ENCODE measurements around the gene SATB1.
A peak's percentile ranks its signal among the peaks of the same experiment; 100 is the strongest.

SATB1 gene

DNA sequence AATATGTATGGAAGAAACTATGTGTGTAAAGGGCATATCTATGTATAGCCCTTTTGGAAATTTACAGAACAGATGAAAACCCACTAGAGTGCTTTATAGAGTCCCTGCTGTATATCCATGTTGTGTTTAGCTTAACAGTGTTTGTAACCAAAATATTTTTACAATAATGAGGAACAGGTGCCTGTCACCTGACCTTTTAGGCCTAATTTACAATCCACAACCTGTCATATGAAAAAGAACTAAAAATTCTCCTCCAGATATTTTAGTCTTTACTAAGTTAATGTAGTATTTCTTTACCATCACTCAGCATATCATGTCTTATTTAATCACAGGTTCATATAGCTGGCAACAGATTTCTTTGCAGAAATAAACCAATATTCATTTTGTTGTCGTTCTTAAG lies 16.4 kb upstream of the SATB1 start:
- DNase-seq (no peak), ATAC-seq (no peak)
- H3K27me3 Mint-ChIP-seq = no peaks in the 10 kb centered on the region
- H3K36me3 Mint-ChIP-seq (ENCODE audit: low read depth) = peaks cover 62% of the 10 kb centered on the region
- H3K9me3 Mint-ChIP-seq = no peaks in the 10 kb centered on the region
- peaks cover 40% of the 10 kb centered on the region for H3K4me1 Mint-ChIP-seq
- peak overlapping the region; percentile 96 for H3K4me3 Mint-ChIP-seq
- peak overlapping the region; percentile 70 for H3K27ac Mint-ChIP-seq

- peak overlapping the region; percentile 96 for H3K4me3 Mint-ChIP-seq
- DNase-seq (no peak), ATAC-seq (no peak)
- H3K36me3 Mint-ChIP-seq (ENCODE audit: low read depth) = peaks cover 69% of the 10 kb centered on the region
- H3K27me3 Mint-ChIP-seq = no peaks in the 10 kb centered on the region
- peak overlapping the region; percentile 70 for H3K27ac Mint-ChIP-seq
- peaks cover 46% of the 10 kb centered on the region for H3K4me1 Mint-ChIP-seq
- no peaks in the 10 kb centered on the region for H3K9me3 Mint-ChIP-seq
These were observed 15.1 kb upstream of the SATB1 start for GRCh38 chr3:18440066-18440722.

- H3K4me1 Mint-ChIP-seq = peaks cover 51% of the 10 kb centered on the region
- ATAC-seq = no peak
- H3K9me3 Mint-ChIP-seq = no peaks in the 10 kb centered on the region
- peak overlapping the region; percentile 70 for H3K27ac Mint-ChIP-seq
- H3K4me3 Mint-ChIP-seq = peak overlapping the region; percentile 96
- DNase-seq = no peak
- peaks cover 76% of the 10 kb centered on the region for H3K36me3 Mint-ChIP-seq (ENCODE audit: low read depth)
- no peaks in the 10 kb centered on the region for H3K27me3 Mint-ChIP-seq
These were observed 14.1 kb upstream of the SATB1 start for GRCh38 chr3:18439281-18439680.

DNA sequence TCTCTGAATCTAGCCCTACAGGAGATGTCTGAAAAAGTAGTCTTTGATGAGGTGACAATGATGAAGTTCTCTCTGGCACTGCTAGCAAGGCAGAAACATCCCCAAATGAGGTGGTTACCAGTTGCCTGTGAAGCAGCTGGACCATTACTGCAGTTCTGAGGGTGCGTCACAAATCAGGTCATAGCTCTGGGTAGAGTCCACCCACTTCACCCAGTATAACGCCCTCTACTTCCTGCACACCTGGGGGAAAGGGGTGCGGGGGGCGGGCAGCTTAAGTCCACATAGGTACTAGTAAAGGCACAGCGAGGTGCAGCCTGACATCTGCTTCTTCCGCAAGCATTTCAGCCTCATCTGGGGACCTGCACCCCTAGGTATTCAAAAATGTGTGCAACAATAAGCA lies 13.4 kb upstream of the SATB1 start:
- ATAC-seq = peak; percentile 87
- Mint-ChIP-seq H3K27me3 (no peaks in the 10 kb centered on the region), H3K4me3 (peak overlapping the region; percentile 96), H3K9me3 (no peaks in the 10 kb centered on the region), H3K4me1 (peaks cover 51% of the 10 kb centered on the region), H3K36me3 (ENCODE audit: low read depth) (peaks cover 74% of the 10 kb centered on the region), H3K27ac (peak overlapping the region; percentile 70)
- DNase-seq = peak; percentile 54

GRCh38 chr3:18436213-18436612 lies 11.1 kb upstream of the SATB1 start:
- no peaks in the 10 kb centered on the region for H3K27me3 Mint-ChIP-seq
- DNase-seq (no peak), ATAC-seq (no peak)
- peaks cover 73% of the 10 kb centered on the region for H3K36me3 Mint-ChIP-seq (ENCODE audit: low read depth)
- peak overlapping the region; percentile 95 for H3K27ac Mint-ChIP-seq
- H3K4me1 Mint-ChIP-seq = peaks cover 64% of the 10 kb centered on the region
- peak overlapping the region; percentile 96 for H3K4me3 Mint-ChIP-seq
- no peaks in the 10 kb centered on the region for H3K9me3 Mint-ChIP-seq

DNA sequence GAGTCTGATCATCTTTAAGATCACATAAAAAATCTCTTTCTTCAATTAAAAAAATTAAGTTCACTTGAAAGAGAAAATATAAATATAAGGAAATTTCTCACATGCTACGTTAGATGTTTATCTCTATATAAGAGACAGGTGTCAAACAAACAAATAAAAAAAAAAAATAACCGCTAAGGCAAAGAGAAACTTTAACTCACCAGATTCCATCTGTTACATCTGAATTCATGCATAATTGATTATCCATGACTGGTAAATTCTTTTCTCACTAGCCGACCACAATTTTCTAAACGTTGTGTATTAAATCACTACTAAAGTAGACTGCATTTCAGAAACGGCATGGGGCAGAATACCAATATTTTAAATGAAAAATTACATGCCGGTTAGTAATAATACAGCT lies 9.6 kb upstream of the SATB1 start:
- peak overlapping the region; percentile 96 for H3K4me3 Mint-ChIP-seq
- H3K36me3 Mint-ChIP-seq (ENCODE audit: low read depth) = peaks cover 70% of the 10 kb centered on the region
- H3K27me3 Mint-ChIP-seq = no peaks in the 10 kb centered on the region

GRCh38 chr3:18432752-18433151 lies 7.6 kb upstream of the SATB1 start:
- H3K27me3 Mint-ChIP-seq = no peaks in the 10 kb centered on the region
- peaks cover 74% of the 10 kb centered on the region for H3K4me1 Mint-ChIP-seq
- ATAC-seq (no peak), DNase-seq (no peak)
- peak overlapping the region; percentile 77 for H3K4me3 Mint-ChIP-seq
- H3K9me3 Mint-ChIP-seq = no peaks in the 10 kb centered on the region
- H3K36me3 Mint-ChIP-seq (ENCODE audit: low read depth) = peaks cover 63% of the 10 kb centered on the region
- H3K27ac Mint-ChIP-seq = peak overlapping the region; percentile 76

More for the DNA sequence above, 9.6 kb upstream of the SATB1 start:
- no peaks in the 10 kb centered on the region for H3K9me3 Mint-ChIP-seq
- ATAC-seq = no peak
- peak overlapping the region; percentile 95 for H3K27ac Mint-ChIP-seq
- H3K4me1 Mint-ChIP-seq = peaks cover 70% of the 10 kb centered on the region
- no peak for DNase-seq

DNA sequence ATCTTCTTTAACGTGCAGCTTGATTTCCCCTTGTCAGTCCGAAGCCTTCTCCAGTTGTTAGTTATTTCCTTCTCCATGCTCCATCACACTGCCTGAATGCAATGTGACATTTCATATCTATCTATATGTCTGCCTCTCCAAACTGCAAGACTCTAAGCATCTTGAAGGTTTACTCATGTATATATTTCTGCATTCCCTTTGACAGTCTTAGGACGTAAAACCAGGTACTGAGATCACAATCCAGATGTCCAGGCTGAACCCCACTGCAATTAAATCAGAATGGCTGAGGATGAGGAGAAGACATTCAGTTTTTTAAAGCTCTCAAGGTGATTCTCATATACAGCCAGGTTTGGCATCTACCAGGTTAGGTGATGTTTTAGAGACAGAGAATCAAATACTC lies 6.1 kb upstream of the SATB1 start:
- Mint-ChIP-seq H3K36me3 (ENCODE audit: low read depth) (peaks cover 57% of the 10 kb centered on the region), H3K4me3 (peak overlapping the region; percentile 77), H3K4me1 (peaks cover 80% of the 10 kb centered on the region), H3K9me3 (no peaks in the 10 kb centered on the region), H3K27me3 (no peaks in the 10 kb centered on the region), H3K27ac (peak overlapping the region; percentile 76)
- DNase-seq (no peak), ATAC-seq (no peak)

DNA sequence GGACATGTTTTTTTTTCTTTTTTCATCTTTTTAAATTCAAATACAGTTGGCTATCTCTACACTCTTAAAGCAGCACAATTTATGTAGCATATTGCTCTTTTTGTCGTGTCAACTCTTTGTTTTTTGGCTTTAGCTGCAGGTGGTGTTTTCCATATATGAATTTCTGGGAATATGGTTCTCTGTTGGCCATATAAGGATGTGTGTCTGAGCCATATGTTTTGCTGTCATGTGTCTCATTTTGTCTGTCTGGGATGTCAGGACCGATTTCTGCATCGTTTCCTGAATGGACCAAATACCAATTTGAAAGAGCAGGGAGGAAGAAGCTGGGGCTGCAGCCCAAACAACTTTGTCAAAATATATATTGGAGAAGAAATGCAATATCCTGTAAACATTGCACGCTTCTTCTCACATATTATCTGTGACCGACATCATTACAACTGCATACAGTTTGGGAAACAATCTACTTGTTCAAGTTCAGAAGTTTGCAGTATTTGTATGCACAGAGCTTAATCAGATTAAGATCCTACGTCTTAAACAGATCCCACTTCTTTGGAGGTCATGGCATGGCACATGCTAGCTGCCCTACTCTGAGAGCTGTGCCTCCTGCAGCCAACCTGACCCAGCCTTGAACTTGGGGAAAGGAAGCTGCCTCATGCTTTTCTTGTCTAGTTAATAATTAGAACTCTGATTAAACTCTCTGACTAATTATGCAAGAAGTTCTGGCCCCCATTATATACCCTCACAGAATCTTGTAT lies 4.0 kb upstream of the SATB1 start:
- Mint-ChIP-seq H3K27me3 (no peaks in the 10 kb centered on the region), H3K4me1 (peaks cover 70% of the 10 kb centered on the region), H3K27ac (peak overlapping the region; percentile 83), H3K36me3 (ENCODE audit: low read depth) (peaks cover 47% of the 10 kb centered on the region), H3K9me3 (no peaks in the 10 kb centered on the region), H3K4me3 (peak overlapping the region; percentile 63)
- ATAC-seq = no peak
- no peak for DNase-seq

GRCh38 chr3:18428036-18428435 lies 2.9 kb upstream of the SATB1 start:
- Mint-ChIP-seq H3K27me3 (no peaks in the 10 kb centered on the region), H3K27ac (peak overlapping the region; percentile 83), H3K4me1 (peaks cover 80% of the 10 kb centered on the region), H3K4me3 (peak overlapping the region; percentile 63), H3K9me3 (no peaks in the 10 kb centered on the region), H3K36me3 (ENCODE audit: low read depth) (peaks cover 57% of the 10 kb centered on the region)
- no peak for DNase-seq
- no peak for ATAC-seq

- H3K4me3 Mint-ChIP-seq = peak overlapping the region; percentile 87
- H3K9me3 Mint-ChIP-seq = no peaks in the 10 kb centered on the region
- peaks cover 56% of the 10 kb centered on the region for H3K36me3 Mint-ChIP-seq (ENCODE audit: low read depth)
- ATAC-seq = no peak
- peak overlapping the region; percentile 96 for H3K27ac Mint-ChIP-seq
- DNase-seq = no peak
- H3K27me3 Mint-ChIP-seq = no peaks in the 10 kb centered on the region
- H3K4me1 Mint-ChIP-seq = peaks cover 79% of the 10 kb centered on the region
These were observed 1.6 kb upstream of the SATB1 start for GRCh38 chr3:18426597-18427193.

DNA sequence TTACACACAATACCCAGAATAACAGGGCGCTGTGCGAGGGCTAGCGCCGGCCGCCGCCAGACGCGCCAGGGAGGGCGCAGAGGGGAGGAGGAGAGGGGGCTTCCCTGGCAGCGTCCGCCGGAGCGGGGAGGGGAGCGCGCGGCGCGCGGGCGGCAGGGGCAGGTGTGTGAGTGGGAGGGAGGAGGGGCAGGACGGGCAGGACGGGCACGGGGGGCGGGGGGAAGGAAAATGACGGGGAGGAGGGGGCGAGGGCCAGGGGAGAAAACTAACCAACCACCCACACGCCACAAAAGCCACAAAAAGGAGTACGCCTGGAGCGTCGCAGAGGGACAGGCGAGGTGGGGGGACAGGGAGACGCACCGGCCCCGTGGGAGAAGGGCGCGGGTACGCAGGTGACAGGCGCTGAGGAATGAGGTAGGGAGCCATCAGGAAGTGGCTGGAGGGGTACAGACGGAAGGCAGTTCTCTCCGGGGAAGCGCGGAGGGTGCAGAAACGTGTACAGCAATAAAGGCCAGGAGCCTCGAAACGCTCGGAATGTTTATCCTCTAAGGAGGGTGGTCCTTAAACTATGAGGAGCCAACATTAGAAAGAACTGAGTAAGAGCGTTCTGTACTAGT lies 610 bp upstream of the SATB1 start:
- H3K4me1 Mint-ChIP-seq = peaks cover 78% of the 10 kb centered on the region
- peak; percentile 72 for ATAC-seq
- H3K27ac Mint-ChIP-seq = peak overlapping the region; percentile 96
- no peaks in the 10 kb centered on the region for H3K27me3 Mint-ChIP-seq
- H3K36me3 Mint-ChIP-seq (ENCODE audit: low read depth) = peaks cover 54% of the 10 kb centered on the region
- peak; percentile 78 for DNase-seq
- peak overlapping the region; percentile 87 for H3K4me3 Mint-ChIP-seq
- no peaks in the 10 kb centered on the region for H3K9me3 Mint-ChIP-seq

DNA sequence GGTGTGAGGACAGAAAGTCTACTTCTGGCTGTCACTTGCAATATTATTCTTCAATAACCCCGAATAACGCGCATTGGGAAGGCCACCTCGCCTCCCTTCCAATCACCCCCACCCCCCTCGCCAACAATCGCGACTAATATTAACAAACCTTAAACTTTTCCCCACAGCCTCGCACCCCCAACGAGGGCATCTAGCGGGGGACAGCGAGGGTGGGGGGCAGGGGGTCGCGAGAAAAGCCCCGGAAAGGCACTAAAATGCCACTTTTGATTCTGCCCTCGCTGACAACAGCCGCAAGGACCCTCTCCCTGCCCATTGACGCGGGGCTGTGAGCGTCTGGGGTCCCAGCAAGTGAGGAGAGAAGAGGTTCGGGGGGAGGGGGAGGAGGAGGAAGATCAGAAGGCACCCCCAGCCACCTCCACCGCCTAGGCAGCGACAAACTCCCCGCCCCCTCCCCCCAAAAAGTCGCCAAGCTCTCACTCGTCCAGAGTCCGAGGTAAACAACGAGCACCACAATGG lies 868 bp downstream of the SATB1 start:
- peaks cover 61% of the 10 kb centered on the region for H3K36me3 Mint-ChIP-seq (ENCODE audit: low read depth)
- DNase-seq (no peak), ATAC-seq (no peak)
- H3K9me3 Mint-ChIP-seq = no peaks in the 10 kb centered on the region
- peaks cover 80% of the 10 kb centered on the region for H3K4me1 Mint-ChIP-seq
- H3K27me3 Mint-ChIP-seq = no peaks in the 10 kb centered on the region
- H3K27ac Mint-ChIP-seq = peak overlapping the region; percentile 93
- H3K4me3 Mint-ChIP-seq = peak overlapping the region; percentile 87

DNA sequence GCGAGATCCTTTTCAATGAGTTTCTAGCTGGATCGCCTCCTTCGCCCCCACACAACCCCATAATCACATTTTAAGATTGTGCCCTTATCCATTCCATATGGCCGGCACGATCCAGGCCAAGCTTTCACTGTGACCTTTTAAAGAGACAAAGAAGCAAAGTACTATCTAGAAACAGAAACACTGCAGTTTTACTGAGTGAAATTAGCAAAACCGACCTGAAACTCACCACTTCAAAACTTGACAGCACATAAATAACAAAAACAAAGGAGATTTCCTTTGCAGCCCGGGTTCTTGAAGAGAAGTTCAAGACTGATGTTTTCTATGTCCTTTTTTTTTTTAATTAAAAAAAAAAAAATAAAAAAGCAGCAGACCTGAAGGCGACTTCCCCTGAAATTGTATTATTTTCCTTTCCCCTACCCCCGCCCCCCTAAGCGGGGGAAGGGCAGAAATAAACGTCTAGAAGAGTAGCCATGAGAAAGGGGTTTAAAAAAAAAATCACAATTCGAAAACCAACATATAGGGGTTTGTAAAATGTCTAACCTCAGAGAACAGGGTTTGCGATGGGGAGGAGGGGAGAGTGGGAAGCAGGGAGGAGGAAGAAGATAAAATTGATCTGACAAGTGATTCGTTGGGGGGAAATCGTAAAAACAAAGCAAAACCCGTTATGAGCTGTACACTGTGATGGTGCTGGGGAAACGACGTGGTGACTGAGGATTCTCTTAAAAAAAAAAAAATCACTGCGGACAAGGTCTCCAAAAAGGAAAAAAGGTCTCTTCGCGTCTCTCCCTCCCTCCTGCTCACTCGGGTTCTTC lies 1.5 kb downstream of the SATB1 start:
- Mint-ChIP-seq H3K36me3 (ENCODE audit: low read depth) (peaks cover 64% of the 10 kb centered on the region), H3K4me3 (peak overlapping the region; percentile 87), H3K27me3 (no peaks in the 10 kb centered on the region), H3K4me1 (peaks cover 80% of the 10 kb centered on the region), H3K9me3 (no peaks in the 10 kb centered on the region), H3K27ac (peak overlapping the region; percentile 93)
- peak; percentile 20 for ATAC-seq
- peak; percentile 49 for DNase-seq

Measured in activated naive CD8-positive, alpha-beta T cell treated with anti-CD3 and anti-CD28 coated beads, Interleukin-2, amount 50 U/mL, for 24 hours (primary cell).